Cardiac fibroblast (primary cell): Measurements from ENCODE around the gene TAOK1.

Source experiments
- DNase-seq, 2 donors: peaks; one replicate each; pipeline versions ENCODE4 v3.0.0 to v3.0.0-alpha.2; 2010; ENCODE audit warnings: low read depth in 2 of 2
- H3K4me3 ChIP-seq, 2 donors: replicated peaks in 1 of 2; 1 replicate in 1 of 2; 2 replicates in 1 of 2; pipeline ENCODE4 v1.5.1; 2011; ENCODE audit warnings: low read depth in 2 of 2, low read length in 2 of 2, mild to moderate bottlenecking in 2 of 2, moderate library complexity in 1 of 2
- TF ChIP-seq, protein P1 (sequence below): IDR thresholded peaks from one replicate; pipeline ENCODE4 v1.5.1; 2011; ENCODE audit warnings: low read depth, mild to moderate bottlenecking, low read length, inconsistent platforms

Gene TAOK1

DNA sequence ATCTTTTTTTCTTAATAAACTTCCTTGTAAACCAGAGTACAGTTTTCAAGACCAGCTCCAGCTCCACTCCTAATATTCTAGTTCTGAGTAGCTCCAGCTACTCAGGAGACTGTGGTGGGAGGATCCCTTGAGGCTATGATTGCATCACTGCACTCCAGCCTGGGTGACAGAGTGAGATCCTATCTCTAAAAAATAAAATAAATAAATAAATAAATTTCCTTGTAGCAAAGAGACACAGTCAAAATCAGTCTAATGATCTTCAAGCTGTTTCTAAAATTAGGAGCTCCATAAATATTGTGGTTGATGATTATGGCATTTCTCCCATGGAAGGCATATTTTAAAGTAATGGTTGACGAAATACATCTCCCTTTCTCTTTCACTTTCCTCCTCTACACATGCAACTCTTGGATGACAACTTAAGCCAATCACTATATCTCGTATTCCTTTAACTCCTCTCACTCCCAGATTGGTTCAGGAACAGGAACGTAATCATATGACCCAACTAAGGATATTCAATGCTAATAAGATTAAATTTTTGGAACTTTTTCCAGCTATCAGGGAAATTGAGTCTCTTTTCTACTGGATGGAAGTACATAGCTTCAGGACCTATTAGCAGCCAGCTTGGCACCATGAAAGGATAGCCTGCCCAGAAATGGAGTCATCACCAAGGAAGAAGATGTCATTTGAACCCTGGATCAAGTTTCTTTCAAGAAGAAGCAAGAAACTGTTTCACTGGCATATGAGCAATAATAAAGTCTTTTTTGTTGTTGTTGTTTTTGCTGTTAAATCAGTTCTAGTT, 42.1 kb upstream of the TAOK1 start:
- peak; percentile 33 to 36 for DNase-seq
- no peak overlapping the region for H3K4me3 ChIP-seq
- TF ChIP-seq, protein P1, sequence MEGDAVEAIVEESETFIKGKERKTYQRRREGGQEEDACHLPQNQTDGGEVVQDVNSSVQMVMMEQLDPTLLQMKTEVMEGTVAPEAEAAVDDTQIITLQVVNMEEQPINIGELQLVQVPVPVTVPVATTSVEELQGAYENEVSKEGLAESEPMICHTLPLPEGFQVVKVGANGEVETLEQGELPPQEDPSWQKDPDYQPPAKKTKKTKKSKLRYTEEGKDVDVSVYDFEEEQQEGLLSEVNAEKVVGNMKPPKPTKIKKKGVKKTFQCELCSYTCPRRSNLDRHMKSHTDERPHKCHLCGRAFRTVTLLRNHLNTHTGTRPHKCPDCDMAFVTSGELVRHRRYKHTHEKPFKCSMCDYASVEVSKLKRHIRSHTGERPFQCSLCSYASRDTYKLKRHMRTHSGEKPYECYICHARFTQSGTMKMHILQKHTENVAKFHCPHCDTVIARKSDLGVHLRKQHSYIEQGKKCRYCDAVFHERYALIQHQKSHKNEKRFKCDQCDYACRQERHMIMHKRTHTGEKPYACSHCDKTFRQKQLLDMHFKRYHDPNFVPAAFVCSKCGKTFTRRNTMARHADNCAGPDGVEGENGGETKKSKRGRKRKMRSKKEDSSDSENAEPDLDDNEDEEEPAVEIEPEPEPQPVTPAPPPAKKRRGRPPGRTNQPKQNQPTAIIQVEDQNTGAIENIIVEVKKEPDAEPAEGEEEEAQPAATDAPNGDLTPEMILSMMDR = no peak

DNA sequence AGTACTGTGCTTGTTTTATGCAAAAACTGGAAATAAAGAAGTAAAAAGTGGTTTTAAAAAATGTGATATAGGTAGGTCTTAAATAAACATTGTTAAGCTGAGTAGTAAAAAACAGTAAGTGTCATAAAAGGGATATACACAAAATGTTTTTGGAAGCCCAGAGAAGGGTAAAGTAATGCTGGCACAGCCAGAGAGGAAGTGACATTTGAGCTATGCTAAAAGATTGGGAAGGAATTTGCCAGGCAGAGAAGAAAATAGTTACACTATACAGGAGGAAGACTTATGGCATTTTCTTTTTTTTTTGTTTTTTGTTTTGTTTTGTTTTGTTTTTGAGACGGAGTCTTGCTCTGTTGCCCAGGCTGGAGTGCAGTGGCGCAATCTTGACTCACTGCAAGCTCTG, 40.8 kb upstream of the TAOK1 start:
- no peak overlapping the region for H3K4me3 ChIP-seq
- DNase-seq = peak in 1 of 2 donors; percentile 66
- TF ChIP-seq, protein P1 = no peak

DNA sequence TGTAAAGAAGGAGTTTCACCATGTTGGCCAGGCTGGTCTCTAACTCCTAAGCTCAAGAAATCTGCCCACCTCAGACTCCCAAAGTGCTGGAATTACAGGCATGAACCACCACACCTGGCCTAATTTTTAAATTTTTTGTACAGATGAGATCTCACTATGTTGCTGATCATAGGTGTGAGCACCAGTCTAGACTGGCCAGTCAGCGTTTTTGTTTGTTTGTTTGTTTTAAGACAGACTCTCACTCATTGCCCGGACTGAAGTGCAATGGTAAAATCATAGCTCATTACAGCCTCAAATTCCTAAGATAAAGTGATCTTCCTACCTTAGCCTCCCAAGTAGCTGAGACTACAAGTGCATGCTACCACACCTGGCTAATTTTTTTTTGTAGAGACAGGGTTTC, 38.0 kb upstream of the TAOK1 start:
- DNase-seq = no peak
- TF ChIP-seq, protein P1 = no peak
- H3K4me3 ChIP-seq = no peak overlapping the region

DNA sequence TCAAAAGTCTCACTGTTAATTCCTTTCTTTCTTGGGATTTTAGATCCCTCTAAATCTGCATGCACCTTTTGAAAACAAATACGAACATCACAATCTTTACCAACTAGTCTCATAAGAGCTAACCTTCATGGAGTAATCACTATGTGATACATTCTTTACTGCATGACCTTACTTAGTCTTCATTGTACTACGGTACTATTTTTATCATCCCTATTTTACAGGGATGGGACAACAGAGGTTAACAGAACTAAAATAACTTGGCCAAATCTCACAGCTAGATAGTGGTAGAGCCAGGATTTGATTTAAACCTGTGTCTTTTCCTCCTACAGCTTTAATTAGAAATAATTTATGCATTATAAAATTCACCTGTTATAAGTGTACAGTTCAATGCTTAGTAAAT, 32.9 kb upstream of the TAOK1 start:
- TF ChIP-seq, protein P1 = no peak
- no peak for DNase-seq
- H3K4me3 ChIP-seq = no peak overlapping the region

DNA sequence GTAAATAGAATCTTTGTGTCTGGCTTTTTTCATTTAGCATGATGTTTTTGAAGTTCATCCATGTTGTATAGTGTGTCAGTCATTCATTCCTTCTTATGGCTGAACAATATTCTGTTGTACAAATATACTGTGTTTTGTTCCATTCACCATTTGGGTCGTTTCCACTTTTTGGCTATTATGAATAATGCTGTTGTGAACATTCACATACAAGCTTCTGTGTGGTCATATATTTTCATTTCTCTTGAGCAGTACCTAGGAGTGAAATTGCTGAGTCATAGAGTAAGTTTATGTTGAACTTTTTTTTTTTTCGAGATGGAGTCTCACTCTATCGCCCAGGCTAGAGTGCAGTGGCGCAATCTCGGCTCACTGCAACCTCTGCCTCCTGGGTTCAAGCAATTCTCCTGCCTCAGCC, 32.3 kb upstream of the TAOK1 start:
- no peak overlapping the region for H3K4me3 ChIP-seq
- peak; percentile 26 to 68 for DNase-seq
- TF ChIP-seq, protein P1 = no peak

DNA sequence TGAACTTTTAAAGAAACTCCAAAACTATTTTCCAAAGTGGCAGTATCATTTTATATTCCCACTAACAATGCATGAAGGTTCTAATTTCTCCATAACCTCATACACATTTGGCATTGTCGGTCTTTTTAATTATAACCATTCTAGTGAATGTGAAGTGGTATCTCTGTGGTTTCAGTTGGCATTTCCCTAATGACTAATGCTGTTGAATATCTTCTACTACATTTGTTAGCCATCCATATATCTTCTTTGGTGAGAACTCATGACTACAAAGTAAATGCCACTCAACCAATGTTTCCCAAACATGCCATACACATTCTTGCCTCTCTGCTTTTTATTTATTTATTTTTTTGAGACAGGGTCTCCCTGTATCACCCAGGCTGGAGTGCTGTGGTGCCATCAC, 31.7 kb upstream of the TAOK1 start:
- no peak overlapping the region for H3K4me3 ChIP-seq
- TF ChIP-seq, protein P1 = no peak
- peak; percentile 17 to 46 for DNase-seq
